HG02981 (cell line): ENCODE measurements around the gene FST.

ENCODE experiments used
- ATAC-seq: cut with Tn5 transposase; IDR thresholded peaks from one replicate; pipeline ENCODE4 v1.9.1; 2021; ENCODE audit warnings: mild to moderate bottlenecking, moderate library complexity; ENCODE audit not compliant: unreplicated experiment

FST gene

DNA sequence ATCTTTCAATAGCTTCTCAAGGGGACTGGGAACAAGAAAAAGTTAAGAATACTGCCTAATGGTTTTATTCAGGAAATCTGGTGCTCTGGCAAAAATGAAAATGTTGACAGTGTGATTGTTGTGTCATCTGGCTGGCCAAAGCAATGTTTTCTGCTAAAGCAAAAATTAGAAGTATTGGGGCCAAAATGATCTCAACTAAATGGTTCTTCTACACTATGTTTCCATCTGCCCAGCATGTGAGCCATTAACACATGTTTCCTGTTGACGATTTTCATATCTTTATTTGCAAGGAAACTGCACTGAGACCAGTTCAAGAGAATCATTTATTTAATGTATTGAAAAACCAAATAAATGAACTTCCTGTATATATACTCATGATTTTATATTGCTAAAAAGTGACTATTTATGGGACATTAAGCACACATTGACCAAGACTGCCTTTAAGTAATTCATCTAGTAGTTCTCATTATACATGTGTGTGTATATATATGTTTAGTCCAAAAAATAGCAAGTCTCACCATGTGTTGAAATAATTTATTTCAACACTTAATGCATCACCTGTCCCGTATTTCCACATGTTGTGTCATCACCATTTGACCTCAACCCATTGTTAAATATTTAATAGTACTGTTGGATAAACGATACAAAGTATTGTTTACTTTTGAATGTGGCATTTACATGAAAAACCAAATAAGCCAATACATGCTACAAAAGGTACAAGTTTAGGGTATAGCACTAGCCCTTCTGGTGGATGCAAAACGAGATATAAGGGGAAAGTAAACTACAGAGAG, 7.5 kb upstream of the FST start:
- ATAC-seq: no peak

DNA sequence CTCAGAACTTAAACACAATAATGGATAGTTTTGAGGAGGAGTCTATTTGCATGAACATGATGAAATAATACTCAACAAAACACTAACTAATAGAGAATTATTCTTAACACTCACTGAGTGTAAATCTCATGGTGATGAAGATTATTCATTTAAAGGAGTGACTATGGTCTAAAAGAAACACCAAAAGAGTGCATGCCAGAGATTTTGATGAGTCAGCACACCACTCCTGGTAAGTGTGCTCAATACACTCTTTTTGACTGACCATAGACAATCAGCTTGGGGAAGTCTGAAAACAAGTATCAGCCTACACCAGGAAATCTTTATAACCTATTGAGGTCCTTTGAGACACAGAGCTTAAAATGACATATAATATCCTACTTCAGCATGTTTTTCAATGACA, 6.8 kb upstream of the FST start:
- ATAC-seq: no peak

GRCh38 chr5:53475320-53475719, 5.1 kb upstream of the FST start:
- no peak for ATAC-seq

DNA sequence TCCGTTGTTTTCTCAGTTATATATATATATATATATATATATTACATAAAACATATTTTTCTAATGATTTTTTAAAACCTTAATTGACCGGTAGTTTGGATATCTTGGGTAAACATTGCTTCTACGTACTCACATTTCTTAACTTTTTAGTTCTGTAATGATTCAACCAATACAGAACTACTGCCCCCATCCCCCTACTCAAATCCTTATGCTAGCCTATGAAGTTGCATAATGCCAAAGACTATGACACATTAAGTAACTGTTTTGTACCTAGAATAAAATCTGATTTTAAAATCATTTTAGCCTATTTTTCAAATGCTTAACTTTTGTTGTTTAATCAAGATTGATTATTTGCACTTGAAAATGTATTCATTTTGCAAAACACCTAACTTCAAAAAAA, 4.4 kb upstream of the FST start:
- ATAC-seq: no peak

- ATAC-seq: no peak
These were observed 3.6 kb upstream of the FST start for GRCh38 chr5:53476531-53477480.

- no peak for ATAC-seq
These were observed 1.9 kb upstream of the FST start for GRCh38 chr5:53478411-53479044.

GRCh38 chr5:53479045-53479589, 1.3 kb upstream of the FST start:
- ATAC-seq: no peak

GRCh38 chr5:53479590-53480415, 626 bp upstream of the FST start:
- ATAC-seq: no peak

GRCh38 chr5:53481159-53481886, 894 bp downstream of the FST start:
- no peak for ATAC-seq

- peak; percentile 64 for ATAC-seq
These were observed 1.7 kb downstream of the FST start for GRCh38 chr5:53481887-53482716.

- ATAC-seq: no peak
These were observed 2.5 kb downstream of the FST start for GRCh38 chr5:53482717-53483638.

GRCh38 chr5:53487436-53487835, 7.0 kb downstream of the FST start:
- no peak for ATAC-seq

- ATAC-seq: no peak
These were observed 7.8 kb downstream of the FST start for GRCh38 chr5:53488195-53488722.

- no peak for ATAC-seq
These were observed 10.3 kb downstream of the FST start for GRCh38 chr5:53490747-53491146.

DNA sequence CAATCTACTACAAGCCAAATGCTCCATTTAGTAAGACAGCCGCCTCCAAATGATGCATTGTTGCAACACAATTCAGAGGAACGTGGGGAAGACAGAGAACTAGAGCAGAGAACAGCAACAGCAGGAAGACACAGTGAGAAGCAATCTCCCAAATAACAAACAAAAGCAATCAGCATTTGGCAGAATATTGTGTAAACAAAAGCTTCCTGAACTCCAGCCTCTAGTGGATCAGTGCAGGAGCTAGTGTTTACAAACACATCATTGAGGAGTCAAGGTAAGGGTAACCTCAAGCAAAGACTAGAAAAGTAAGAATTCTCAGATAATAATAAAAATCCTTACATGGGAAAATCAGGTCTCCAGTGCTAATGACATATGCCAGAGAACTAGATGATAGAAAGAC, 20.6 kb downstream of the FST start:
- no peak for ATAC-seq

GRCh38 chr5:53503562-53504218, 23.3 kb downstream of the FST start:
- ATAC-seq: no peak

DNA sequence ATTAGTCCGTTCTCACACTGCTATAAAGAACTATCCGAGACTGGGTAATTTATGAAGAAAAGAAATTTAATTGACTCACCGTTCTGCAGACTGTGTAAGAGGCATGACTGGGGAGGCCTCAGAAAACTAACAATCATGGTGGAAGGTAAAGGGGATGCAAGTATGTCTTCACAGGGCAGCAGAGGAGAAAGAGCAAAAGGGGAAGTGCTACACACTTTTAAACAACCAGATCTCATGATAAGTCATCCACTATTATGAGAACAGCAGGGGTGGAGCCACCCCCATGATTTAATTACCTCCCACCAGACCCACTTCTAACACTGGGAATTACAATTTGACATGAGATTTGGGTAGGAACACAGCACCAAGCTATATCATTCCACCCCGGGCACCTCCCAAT, 26.6 kb downstream of the FST start:
- no peak for ATAC-seq
